ENCODE results near the gene CSNK1A1.
"Not testable (repeated sequence)": the region's sequence is repeated elsewhere in the genome, so short reads cannot be mapped to it uniquely, and the experiment has no call there.

Gene CSNK1A1

GRCh38 chr5:149572576-149573231 is 21.5 kb upstream of the CSNK1A1 start:
- DNase-seq (ENCODE audit: low read depth in 3 of 3) = no peak

- no peak for DNase-seq (ENCODE audit: low read depth in 3 of 3)
Observed at GRCh38 chr5:149572170-149572569, 20.9 kb upstream of the CSNK1A1 start.

GRCh38 chr5:149567226-149567625 is 16.0 kb upstream of the CSNK1A1 start:
- no peak for DNase-seq (ENCODE audit: low read depth in 3 of 3)

GRCh38 chr5:149564542-149565140 is 13.4 kb upstream of the CSNK1A1 start:
- not testable (repeated sequence) for DNase-seq (ENCODE audit: low read depth in 3 of 3)

GRCh38 chr5:149563466-149563865 is 12.2 kb upstream of the CSNK1A1 start:
- DNase-seq (ENCODE audit: low read depth in 3 of 3) = no peak

GRCh38 chr5:149561848-149562247 is 10.6 kb upstream of the CSNK1A1 start:
- DNase-seq (ENCODE audit: low read depth in 3 of 3) = no peak

GRCh38 chr5:149559706-149560105 is 8.5 kb upstream of the CSNK1A1 start:
- DNase-seq (ENCODE audit: low read depth in 3 of 3) = no peak

- no peak for DNase-seq (ENCODE audit: low read depth in 3 of 3)
Observed at GRCh38 chr5:149552553-149553160, 1.4 kb upstream of the CSNK1A1 start.

- DNase-seq (ENCODE audit: low read depth in 3 of 3) = no peak
Observed at GRCh38 chr5:149552038-149552494, 827 bp upstream of the CSNK1A1 start.

GRCh38 chr5:149550594-149551226 is 529 bp downstream of the CSNK1A1 start:
- no peak for DNase-seq (ENCODE audit: low read depth in 3 of 3)

- DNase-seq (ENCODE audit: low read depth in 3 of 3) = no peak
Observed at GRCh38 chr5:149550268-149550583, 1.0 kb downstream of the CSNK1A1 start.

GRCh38 chr5:149549461-149550267 is 1.6 kb downstream of the CSNK1A1 start:
- DNase-seq (ENCODE audit: low read depth in 3 of 3) = no peak

GRCh38 chr5:149546974-149547373 is 4.3 kb downstream of the CSNK1A1 start:
- no peak for DNase-seq (ENCODE audit: low read depth in 3 of 3)

- DNase-seq (ENCODE audit: low read depth in 3 of 3) = no peak
Observed at GRCh38 chr5:149545327-149545726, 5.9 kb downstream of the CSNK1A1 start.

- no peak for DNase-seq (ENCODE audit: low read depth in 3 of 3)
Observed at GRCh38 chr5:149544028-149544420, 7.2 kb downstream of the CSNK1A1 start.

GRCh38 chr5:149543361-149544027 is 7.7 kb downstream of the CSNK1A1 start:
- no peak for DNase-seq (ENCODE audit: low read depth in 3 of 3)

- DNase-seq (ENCODE audit: low read depth in 3 of 3) = no peak
Observed at GRCh38 chr5:149541893-149542292, 9.3 kb downstream of the CSNK1A1 start.

- no peak for DNase-seq (ENCODE audit: low read depth in 3 of 3)
Observed at GRCh38 chr5:149540089-149540488, 11.2 kb downstream of the CSNK1A1 start.

GRCh38 chr5:149537374-149537975 is 13.8 kb downstream of the CSNK1A1 start:
- no peak for DNase-seq (ENCODE audit: low read depth in 3 of 3)

- DNase-seq (ENCODE audit: low read depth in 3 of 3) = not testable (repeated sequence)
Observed at GRCh38 chr5:149535787-149536186, 15.5 kb downstream of the CSNK1A1 start.

- no peak for DNase-seq (ENCODE audit: low read depth in 3 of 3)
Observed at GRCh38 chr5:149532413-149532812, 18.8 kb downstream of the CSNK1A1 start.
